ENCODE data around the gene COPZ1. TPM values are rescaled to one million over a fixed set of nuclear protein-coding genes. Genes with fewer than 3 reads are reported as not detected.

The COPZ1 gene
- polyA plus RNA-seq, 3 donors = 77.5 to 102 (median 100) TPM

GRCh38 chr12:54369597-54370131 lies 44.7 kb downstream of the COPZ1 start:
- 33 to 56% (median 39%) methylated on average over 19 to 20 of the region's 21 CpGs for WGBS, 3 donors

DNA sequence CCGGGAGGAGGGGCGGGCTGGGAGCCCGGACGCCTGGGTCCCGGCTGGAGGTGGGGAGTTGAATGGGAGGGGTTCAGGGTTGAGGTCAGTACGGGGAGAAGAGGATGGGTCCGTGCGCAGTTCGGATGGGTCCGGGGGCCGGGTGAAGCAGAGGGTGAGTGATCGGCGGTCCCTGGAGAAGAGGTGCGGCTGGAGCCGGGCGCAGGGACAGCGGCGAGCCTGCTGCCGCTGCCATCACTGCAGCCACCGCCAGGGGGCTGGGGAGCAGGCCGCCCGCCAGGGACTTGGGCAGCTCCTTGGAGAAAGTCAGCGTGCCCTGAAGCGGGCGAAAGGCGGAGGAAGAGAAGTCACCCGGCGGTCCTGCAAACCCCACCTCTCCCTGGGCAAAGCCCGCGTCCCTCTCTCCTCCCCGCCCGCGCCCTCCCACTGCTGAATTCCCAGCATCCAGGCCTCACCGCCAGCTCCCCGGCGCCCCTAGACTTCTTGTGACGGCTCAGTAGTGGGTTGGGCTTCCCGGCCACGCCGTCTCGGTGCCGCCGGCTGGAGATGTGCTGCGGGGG lies 45.3 kb downstream of the COPZ1 start:
- no peak overlapping the region for H3K27ac ChIP-seq (ENCODE audit: low read depth, low read length)
- 17 to 35% (median 28%) methylated on average over 32 to 44 of the region's 44 CpGs for WGBS, 3 donors

More at GRCh38 chr12:54369597-54370131, 44.7 kb downstream of the COPZ1 start:
- H3K27ac ChIP-seq (ENCODE audit: low read depth, low read length) = no peak overlapping the region

GRCh38 chr12:54371328-54372112 lies 46.6 kb downstream of the COPZ1 start:
- no peak overlapping the region for H3K27ac ChIP-seq (ENCODE audit: low read depth, low read length)
- WGBS, 3 donors = 33 to 66% (median 44%) methylated on average over 4 to 5 of the region's 5 CpGs

- WGBS, 3 donors = 42 to 70% (median 46%) methylated on average over 8 of the region's 8 CpGs
- no peak overlapping the region for H3K27ac ChIP-seq (ENCODE audit: low read depth, low read length)
Observed at GRCh38 chr12:54372113-54372806, 47.3 kb downstream of the COPZ1 start.

- 89 to 92% (median 91%) methylated on average over 10 of the region's 10 CpGs for WGBS, 3 donors
Observed at GRCh38 chr12:54373649-54374561, 49.0 kb downstream of the COPZ1 start.

DNA sequence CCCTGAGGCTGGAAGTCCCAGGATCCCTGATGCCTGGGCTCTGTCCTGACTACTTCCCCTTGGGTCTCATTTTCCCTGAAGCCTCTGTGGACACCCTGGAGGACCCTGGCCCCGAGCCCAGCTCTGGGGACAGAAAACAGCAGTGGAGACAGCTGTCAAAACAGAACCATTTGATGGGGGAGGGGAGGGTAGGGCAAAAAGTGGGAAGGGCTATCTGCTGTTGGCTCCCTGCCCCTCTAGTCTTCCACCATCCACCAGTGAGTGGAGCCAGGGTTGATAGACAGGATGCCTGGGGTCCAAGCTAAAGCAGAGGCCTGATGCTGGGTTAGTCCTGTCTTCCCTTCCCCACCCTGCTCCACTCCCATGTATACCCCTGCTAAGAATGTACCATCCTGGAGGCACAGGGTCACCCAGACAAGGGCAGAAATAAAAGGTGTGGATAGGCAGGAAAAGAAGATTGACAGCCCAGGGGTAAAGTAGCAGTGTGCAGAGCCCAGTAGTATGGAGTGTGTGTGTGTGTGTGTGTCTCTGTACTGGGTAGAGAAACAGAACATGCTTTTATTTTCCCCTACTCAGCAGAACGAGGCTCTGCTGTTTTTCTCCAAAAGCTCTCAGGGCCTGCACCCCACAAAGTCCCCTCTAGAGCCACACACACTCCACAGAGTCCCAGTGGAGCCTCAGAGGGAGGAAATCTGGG lies 49.8 kb downstream of the COPZ1 start:
- WGBS, 3 donors = 36 to 56% (median 43%) methylated on average over 2 of the region's 2 CpGs
- H3K27ac ChIP-seq (ENCODE audit: low read depth, low read length) = no peak overlapping the region

More at GRCh38 chr12:54373649-54374561, 49.0 kb downstream of the COPZ1 start:
- H3K27ac ChIP-seq (ENCODE audit: low read depth, low read length) = no peak overlapping the region

DNA sequence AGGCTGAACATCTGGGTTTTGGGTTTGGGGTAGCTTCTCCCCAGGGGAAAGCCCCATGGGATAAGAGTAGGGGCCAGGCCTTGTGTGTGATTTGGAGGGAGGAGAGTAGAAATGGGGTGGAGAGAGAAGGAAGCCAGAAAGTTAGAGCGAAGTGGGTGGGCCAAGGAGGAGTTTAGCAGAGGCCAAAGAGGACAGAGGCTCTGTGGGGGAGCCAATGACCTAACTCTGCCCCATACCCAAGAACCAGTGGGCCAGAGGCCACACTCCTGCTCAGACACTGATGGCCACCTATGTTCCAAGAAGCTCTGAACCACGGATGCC lies 50.3 kb downstream of the COPZ1 start:
- 48 to 76% (median 71%) methylated on average over 2 of the region's 2 CpGs for WGBS, 3 donors
- no peak overlapping the region for H3K27ac ChIP-seq (ENCODE audit: low read depth, low read length)

DNA sequence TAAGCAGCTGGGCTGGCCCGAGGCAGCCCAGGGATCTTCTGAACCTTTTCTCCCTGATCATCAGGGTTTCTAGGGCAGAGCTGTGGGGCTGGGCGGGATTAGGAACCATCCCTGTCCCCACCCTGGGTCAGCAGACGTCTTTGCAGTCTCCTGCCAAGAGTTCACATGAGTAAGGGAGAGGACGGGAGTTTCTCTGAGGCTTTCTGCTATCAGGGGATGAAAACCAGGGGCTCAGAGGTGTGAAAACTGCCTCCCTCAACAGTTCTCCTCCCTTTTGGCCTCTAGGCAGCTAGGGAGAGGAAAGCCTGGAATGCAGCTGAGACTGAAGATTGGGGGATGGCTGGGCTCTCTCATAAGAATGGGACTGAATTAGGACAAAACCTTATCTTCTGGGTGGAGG lies 51.7 kb downstream of the COPZ1 start:
- no peak overlapping the region for H3K27ac ChIP-seq (ENCODE audit: low read depth, low read length)
- WGBS, 3 donors = 59 to 73% (median 59%) methylated on average over 4 of the region's 4 CpGs

DNA sequence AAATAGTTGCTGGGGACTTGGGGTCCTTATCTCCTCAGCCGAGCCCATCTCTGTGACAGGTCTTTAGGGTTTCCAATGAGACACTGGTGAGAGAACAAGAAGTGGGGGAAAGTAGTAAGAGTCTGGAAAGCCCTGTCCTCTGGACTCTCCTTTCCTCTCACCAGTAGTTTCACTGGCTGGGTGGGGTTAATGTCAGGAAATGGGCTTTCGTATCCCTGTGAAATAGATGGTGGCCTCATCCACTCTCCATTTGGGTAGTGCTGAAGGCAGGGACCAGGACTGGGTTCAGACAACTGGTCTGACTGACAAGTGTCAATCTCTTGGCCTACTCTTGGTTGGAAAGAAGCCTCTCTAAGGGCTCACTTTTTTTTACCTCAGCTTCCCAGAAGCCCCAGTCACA lies 52.1 kb downstream of the COPZ1 start:
- no peak overlapping the region for H3K27ac ChIP-seq (ENCODE audit: low read depth, low read length)
- 52 to 84% (median 53%) methylated on average over 2 of the region's 2 CpGs for WGBS, 3 donors

- 73 to 84% (median 81%) methylated on average over 6 of the region's 6 CpGs for WGBS, 3 donors
- no peak overlapping the region for H3K27ac ChIP-seq (ENCODE audit: low read depth, low read length)
Observed at GRCh38 chr12:54377797-54378515, 53.0 kb downstream of the COPZ1 start.

- 12 to 32% (median 24%) methylated on average over 30 to 48 of the region's 49 CpGs for WGBS, 3 donors
- no peak overlapping the region for H3K27ac ChIP-seq (ENCODE audit: low read depth, low read length)
Observed at GRCh38 chr12:54378796-54379397, 54.0 kb downstream of the COPZ1 start.

GRCh38 chr12:54379398-54380201 lies 54.7 kb downstream of the COPZ1 start:
- 10 to 15% (median 15%) methylated on average over 19 of the region's 19 CpGs for WGBS, 3 donors

DNA sequence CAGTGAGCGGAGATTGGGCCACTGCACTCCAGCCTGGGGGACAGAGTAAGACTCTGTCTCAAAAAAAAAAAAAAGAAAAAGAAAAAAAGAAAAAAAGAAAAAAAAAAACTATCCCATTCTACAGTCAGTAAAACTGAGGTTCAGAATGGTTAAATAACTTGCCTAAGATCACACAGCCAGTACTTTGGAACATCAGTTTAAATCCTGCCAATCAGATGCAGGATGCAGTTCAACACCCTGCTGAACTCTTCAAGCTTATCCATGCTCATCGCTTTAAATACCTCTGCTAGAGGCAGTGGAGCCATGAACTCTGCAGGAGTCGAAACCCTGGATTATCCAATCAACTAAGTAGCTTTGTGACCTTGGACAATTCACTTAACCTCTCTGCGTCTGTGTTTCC lies 56.2 kb downstream of the COPZ1 start:
- WGBS, 3 donors = 85 to 96% (median 95%) methylated on average over 4 of the region's 4 CpGs
- no peak overlapping the region for H3K27ac ChIP-seq (ENCODE audit: low read depth, low read length)

More at GRCh38 chr12:54379398-54380201, 54.7 kb downstream of the COPZ1 start:
- H3K27ac ChIP-seq (ENCODE audit: low read depth, low read length) = no peak overlapping the region

- H3K27ac ChIP-seq (ENCODE audit: low read depth, low read length) = no peak overlapping the region
- WGBS, 3 donors = 70 to 94% (median 72%) methylated on average over 3 of the region's 3 CpGs
Observed at GRCh38 chr12:54383041-54383609, 58.2 kb downstream of the COPZ1 start.

DNA sequence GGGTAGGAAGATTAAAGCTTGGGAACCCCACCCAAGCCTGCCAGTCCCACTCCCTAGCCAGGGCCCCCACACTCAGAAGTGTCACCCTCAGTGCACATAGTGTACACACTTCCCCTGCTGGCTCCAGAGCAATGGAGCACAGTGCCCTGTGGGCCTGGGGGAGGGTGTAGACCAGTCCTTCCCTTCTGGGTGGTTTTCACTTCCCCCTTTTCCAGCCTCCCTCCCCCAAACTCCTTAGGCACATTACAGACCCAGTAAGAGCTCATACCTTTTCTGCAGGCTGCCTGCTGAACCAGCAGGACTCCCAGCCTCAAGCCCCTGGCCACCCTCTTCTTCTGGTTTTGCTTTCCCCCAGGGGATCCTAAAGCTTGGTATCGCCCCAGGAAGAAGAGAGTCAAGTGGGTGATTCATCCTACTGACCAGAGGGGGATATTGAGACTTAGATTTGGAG lies 59.7 kb downstream of the COPZ1 start, which contains the start of gene ZNF385A:
Gene ZNF385A, minus strand, starts transcription at position 143 of the 451 bp plus-strand sequence. CDS start 219 bp downstream, outside the sequence.
- H3K27ac ChIP-seq (ENCODE audit: low read depth, low read length) = no peak within 1 kb of the TSS
- 64 to 100% (median 86%) methylated on average over 1 of the region's 1 CpG for WGBS, 3 donors
